Osteoblast (primary cell): Measurements from ENCODE around the gene BHLHE23. TPM values are rescaled to one million over a fixed set of nuclear protein-coding genes. Genes with fewer than 3 reads are reported as not detected.
"Not testable (repeated sequence)": the region's sequence is repeated elsewhere in the genome, so short reads cannot be mapped to it uniquely, and the experiment has no call there.

ENCODE experiments used
- DNase-seq: peaks from one replicate; pipeline ENCODE4 v3.0.0; 2011; ENCODE audit warnings: low spot score, mixed read lengths; ENCODE audit not compliant: insufficient read length; ENCODE audit errors: missing footprints
- H2AFZ ChIP-seq: 2 replicates; pipeline ENCODE4 v1.6.0; 2011; ENCODE audit warnings: mild to moderate bottlenecking, low read length
- H3K27ac ChIP-seq: 2 replicates; pipeline ENCODE4 v1.5.1; 2011; ENCODE audit warnings: mild to moderate bottlenecking, low read depth, low read length, moderate library complexity
- H3K27me3 ChIP-seq: 2 replicates; pipeline ENCODE4 v1.6.0; 2012; ENCODE audit warnings: mild to moderate bottlenecking, control low read depth, inconsistent platforms, low read length, moderate library complexity; ENCODE audit not compliant: insufficient read depth
- H3K36me3 ChIP-seq: 2 replicates; pipeline ENCODE4 v1.5.1; 2011; ENCODE audit warnings: mild to moderate bottlenecking, low read length, control low read depth, moderate library complexity; ENCODE audit not compliant: insufficient read depth
- H3K4me1 ChIP-seq: 2 replicates; pipeline ENCODE4 v1.5.1; 2011; ENCODE audit warnings: mild to moderate bottlenecking, low read length, control low read depth, moderate library complexity; ENCODE audit not compliant: insufficient read depth
- H3K4me2 ChIP-seq: 2 replicates; pipeline ENCODE4 v1.6.0; 2011; ENCODE audit warnings: mild to moderate bottlenecking, low read length; ENCODE audit not compliant: insufficient read depth
- H3K4me3 ChIP-seq: fragments of 200-600 bp; sonication (generic); 3 replicates; pipeline ENCODE4 v1.5.1; 2012; ENCODE audit warnings: mild to moderate bottlenecking, low read length, inconsistent platforms; ENCODE audit not compliant: insufficient read depth
- H3K79me2 ChIP-seq: 2 replicates; pipeline ENCODE4 v1.6.0; 2012; ENCODE audit warnings: mild to moderate bottlenecking, low read length, control low read depth, inconsistent platforms; ENCODE audit not compliant: insufficient read depth
- H3K9me3 ChIP-seq: 2 replicates; pipeline ENCODE4 v1.5.1; 2011; ENCODE audit warnings: low read depth, low read length, control low read depth
- H4K20me1 ChIP-seq: 2 replicates; pipeline ENCODE4 v1.6.0; 2012; ENCODE audit warnings: mild to moderate bottlenecking, low read length, control low read depth; ENCODE audit not compliant: insufficient read depth
- total RNA-seq: library from RNA; depleted of rRNA; stranded (reverse); fragments of >200 nt; gene quantifications from 2 replicates; pipeline ENCODE4 v1.2.3, GENCODE V29; 2012
- TF ChIP-seq, protein P1 (sequence below): IDR thresholded peaks from 2 replicates; pipeline ENCODE4 v1.5.1; 2011; ENCODE audit warnings: mild to moderate bottlenecking, low read depth, low read length, moderate library complexity; ENCODE audit errors: extremely low read depth

Gene BHLHE23
- total RNA-seq, 1 donor = not detected

GRCh38 chr20:62962891-62963613, 43.7 kb downstream of the BHLHE23 start:
- Histone ChIP-seq H3K4me1 (no peaks in the 10 kb centered on the region), H3K4me2 (no peak overlapping the region)

DNA sequence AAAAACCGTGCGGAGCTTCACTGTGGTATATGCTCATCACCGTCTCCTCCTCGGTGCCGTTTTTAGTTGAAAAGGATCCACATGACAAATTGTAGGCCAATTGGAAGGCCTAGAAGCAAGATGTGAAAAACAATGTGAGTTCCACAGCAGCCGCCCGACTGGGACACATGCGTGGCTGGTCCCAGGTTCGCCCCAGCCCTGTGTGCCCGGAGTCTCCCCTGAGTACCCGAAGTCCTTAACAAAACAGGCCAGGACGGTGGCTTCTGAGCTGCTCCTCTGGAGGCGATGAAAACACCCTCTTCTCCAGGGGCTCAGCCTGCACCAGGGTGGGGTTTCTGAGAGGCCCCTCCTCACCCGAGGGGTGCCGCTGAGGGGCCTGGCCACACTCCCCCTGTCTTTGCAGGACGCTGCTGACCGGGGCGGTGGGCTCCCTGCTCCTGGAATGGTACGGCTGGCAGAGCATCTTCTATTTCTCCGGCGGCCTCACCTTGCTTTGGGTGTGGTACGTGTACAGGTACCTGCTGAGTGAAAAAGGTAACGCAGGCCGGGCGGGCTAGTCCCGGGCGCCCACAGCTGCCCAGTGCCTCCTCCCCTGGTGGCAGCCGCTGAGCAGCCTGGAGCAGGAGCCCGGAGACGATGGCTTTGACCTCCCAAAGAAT, 44.4 kb downstream of the BHLHE23 start:
- Histone ChIP-seq H3K4me3 (no peak overlapping the region), H3K27ac (no peak overlapping the region), H3K9me3 (no peaks in the 10 kb centered on the region), H2AFZ (no peak overlapping the region), H3K27me3 (no peaks in the 10 kb centered on the region), H3K4me2 (no peak overlapping the region), H3K36me3 (peaks cover 39% of the 10 kb centered on the region), H3K4me1 (no peaks in the 10 kb centered on the region), H3K79me2 (peaks cover 12% of the 10 kb centered on the region), H4K20me1 (peaks cover 26% of the 10 kb centered on the region)
- DNase-seq = no peak
- TF ChIP-seq, protein P1, sequence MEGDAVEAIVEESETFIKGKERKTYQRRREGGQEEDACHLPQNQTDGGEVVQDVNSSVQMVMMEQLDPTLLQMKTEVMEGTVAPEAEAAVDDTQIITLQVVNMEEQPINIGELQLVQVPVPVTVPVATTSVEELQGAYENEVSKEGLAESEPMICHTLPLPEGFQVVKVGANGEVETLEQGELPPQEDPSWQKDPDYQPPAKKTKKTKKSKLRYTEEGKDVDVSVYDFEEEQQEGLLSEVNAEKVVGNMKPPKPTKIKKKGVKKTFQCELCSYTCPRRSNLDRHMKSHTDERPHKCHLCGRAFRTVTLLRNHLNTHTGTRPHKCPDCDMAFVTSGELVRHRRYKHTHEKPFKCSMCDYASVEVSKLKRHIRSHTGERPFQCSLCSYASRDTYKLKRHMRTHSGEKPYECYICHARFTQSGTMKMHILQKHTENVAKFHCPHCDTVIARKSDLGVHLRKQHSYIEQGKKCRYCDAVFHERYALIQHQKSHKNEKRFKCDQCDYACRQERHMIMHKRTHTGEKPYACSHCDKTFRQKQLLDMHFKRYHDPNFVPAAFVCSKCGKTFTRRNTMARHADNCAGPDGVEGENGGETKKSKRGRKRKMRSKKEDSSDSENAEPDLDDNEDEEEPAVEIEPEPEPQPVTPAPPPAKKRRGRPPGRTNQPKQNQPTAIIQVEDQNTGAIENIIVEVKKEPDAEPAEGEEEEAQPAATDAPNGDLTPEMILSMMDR = no peak

More at GRCh38 chr20:62962891-62963613, 43.7 kb downstream of the BHLHE23 start:
- TF ChIP-seq, protein P1 = no peak
- peaks cover 5% of the 10 kb centered on the region for H3K79me2 ChIP-seq
- H3K9me3 ChIP-seq = no peaks in the 10 kb centered on the region
- no peak overlapping the region for H3K27ac ChIP-seq
- H3K27me3 ChIP-seq = no peaks in the 10 kb centered on the region
- DNase-seq = no peak
- H2AFZ ChIP-seq = no peak overlapping the region
- H3K36me3 ChIP-seq = peaks cover 32% of the 10 kb centered on the region
- peaks cover 19% of the 10 kb centered on the region for H4K20me1 ChIP-seq
- H3K4me3 ChIP-seq = no peak overlapping the region

DNA sequence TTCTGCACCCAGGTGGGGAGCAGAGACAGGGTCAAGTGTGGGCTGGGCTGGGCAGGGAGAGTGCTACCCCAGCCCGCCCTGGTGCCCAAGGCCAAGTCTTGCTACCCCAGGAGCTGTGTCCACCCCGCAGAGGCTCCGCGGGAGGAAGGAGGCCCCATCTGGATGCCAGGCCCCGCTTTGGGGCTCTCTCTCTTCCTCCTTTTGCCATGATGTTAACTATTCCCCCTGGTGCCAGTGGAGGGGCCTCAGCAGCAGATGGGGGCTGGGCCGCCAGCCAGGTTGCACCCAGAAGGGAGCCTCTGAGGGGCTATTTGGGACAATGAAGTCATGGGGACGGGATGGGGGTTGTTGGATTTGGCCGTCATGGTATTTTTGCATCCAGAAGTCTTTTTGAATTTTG, 45.0 kb downstream of the BHLHE23 start:
- TF ChIP-seq, protein P1 = no peak
- peaks cover 18% of the 10 kb centered on the region for H3K79me2 ChIP-seq
- H3K4me2 ChIP-seq = no peak overlapping the region
- no peak overlapping the region for H3K27ac ChIP-seq
- H3K36me3 ChIP-seq = peaks cover 43% of the 10 kb centered on the region
- H3K27me3 ChIP-seq = no peaks in the 10 kb centered on the region
- no peak for DNase-seq
- no peaks in the 10 kb centered on the region for H3K9me3 ChIP-seq
- no peak overlapping the region for H3K4me3 ChIP-seq
- H2AFZ ChIP-seq = no peak overlapping the region
- no peaks in the 10 kb centered on the region for H3K4me1 ChIP-seq
- peaks cover 31% of the 10 kb centered on the region for H4K20me1 ChIP-seq

DNA sequence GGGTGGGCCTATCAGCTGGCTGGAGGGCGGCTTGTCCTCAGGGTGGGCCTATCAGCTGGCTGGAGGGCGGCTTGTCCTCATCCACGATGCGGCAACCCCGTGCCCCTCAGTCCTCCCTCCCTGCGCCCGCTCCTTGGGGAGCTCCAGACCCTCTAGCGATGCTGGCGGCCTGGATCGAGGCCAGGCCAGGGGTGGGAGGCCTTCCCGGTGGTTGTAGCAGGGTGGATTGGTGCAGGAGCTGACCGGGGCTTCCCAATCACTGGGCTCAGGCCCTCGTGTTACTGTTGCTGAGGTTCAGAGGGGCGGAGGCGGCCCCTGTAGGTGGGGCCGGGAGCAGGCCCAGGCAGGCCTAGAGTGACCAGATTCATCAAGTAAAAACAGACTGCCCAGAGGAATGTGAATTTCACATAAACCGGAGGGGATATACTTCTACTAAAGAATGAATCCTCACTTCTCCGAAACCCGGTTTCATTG, 45.4 kb downstream of the BHLHE23 start:
- Histone ChIP-seq H3K4me2 (no peak overlapping the region), H3K4me1 (no peaks in the 10 kb centered on the region), H2AFZ (no peak overlapping the region), H3K4me3 (no peak overlapping the region), H4K20me1 (peaks cover 36% of the 10 kb centered on the region), H3K27me3 (no peaks in the 10 kb centered on the region), H3K9me3 (no peaks in the 10 kb centered on the region), H3K79me2 (peaks cover 22% of the 10 kb centered on the region), H3K36me3 (peaks cover 40% of the 10 kb centered on the region), H3K27ac (no peak overlapping the region)
- TF ChIP-seq, protein P1 = no peak
- DNase-seq = no peak

- not testable (repeated sequence) for H3K4me2 ChIP-seq, H3K4me1 ChIP-seq, H2AFZ ChIP-seq, H3K27me3 ChIP-seq, DNase-seq, H3K4me3 ChIP-seq, H3K27ac ChIP-seq, H3K9me3 ChIP-seq
- H4K20me1 ChIP-seq = peaks cover 43% of the 10 kb centered on the region
- H3K79me2 ChIP-seq = peaks cover 29% of the 10 kb centered on the region
- H3K36me3 ChIP-seq = peaks cover 47% of the 10 kb centered on the region
Observed at GRCh38 chr20:62960446-62961309, 46.1 kb downstream of the BHLHE23 start.
